OCI-LY1 (cell line): ENCODE data around the gene APOC4.

Experiments used
- CTCF ChIP-seq: fragments of 200-600 bp; sonication (generic), shearing (Covaris generic); IDR thresholded peaks from 2 replicates; pipeline ENCODE4 v1.5.1; 2017; ENCODE audit warnings: mild to moderate bottlenecking, antibody characterized with exemption, low read length, moderate library complexity, mixed read lengths
- EZH2 ChIP-seq: fragments of 200-600 bp; sonication (generic), shearing (Covaris generic); IDR thresholded peaks from 2 replicates; pipeline ENCODE4 v1.8.0; 2017; ENCODE audit warnings: borderline replicate concordance, mixed run types, mild to moderate bottlenecking, antibody characterized with exemption, low read length, moderate library complexity, mixed read lengths

DNA sequence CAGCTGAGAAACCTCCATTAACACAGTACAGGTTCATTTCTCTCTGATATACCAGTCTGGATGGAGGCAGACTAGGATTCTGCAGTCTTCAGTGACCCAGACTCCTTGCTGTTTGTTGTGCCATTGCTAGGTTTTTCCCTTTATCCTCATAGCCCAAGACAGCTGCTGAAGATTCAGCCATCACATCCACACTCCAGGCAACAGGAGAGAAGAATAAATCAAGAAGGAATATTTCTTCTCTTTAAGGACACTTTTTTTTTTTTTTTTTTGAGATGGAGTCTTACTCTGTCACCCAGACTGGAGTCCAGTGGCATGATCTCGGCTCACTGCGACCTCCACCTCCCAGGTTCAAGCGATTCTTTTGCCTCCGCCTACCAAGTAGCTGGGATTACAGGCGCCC lies 27.4 kb downstream of the APOC4 start:
- TF ChIP-seq CTCF, result no peak
- no peak for TF ChIP-seq EZH2
